Measurements from ENCODE around the gene CTSZ.
"Not testable (repeated sequence)": the region's sequence is repeated elsewhere in the genome, so short reads cannot be mapped to it uniquely, and the experiment has no call there.

CTSZ gene

GRCh38 chr20:58978351-58979190 lies 28.5 kb downstream of the CTSZ start:
- DNase-seq (ENCODE audit: low read depth): no peak

- no peak for DNase-seq (ENCODE audit: low read depth)
Measured at GRCh38 chr20:58976061-58976730, 30.9 kb downstream of the CTSZ start.

- no peak for DNase-seq (ENCODE audit: low read depth)
Measured at GRCh38 chr20:58975353-58975752, 31.7 kb downstream of the CTSZ start.

- DNase-seq (ENCODE audit: low read depth): no peak
Measured at GRCh38 chr20:58973866-58974265, 33.2 kb downstream of the CTSZ start.

- no peak for DNase-seq (ENCODE audit: low read depth)
Measured at GRCh38 chr20:58973179-58973578, 33.9 kb downstream of the CTSZ start.

- DNase-seq (ENCODE audit: low read depth): no peak
Measured at GRCh38 chr20:58971429-58971828, 35.6 kb downstream of the CTSZ start.

- DNase-seq (ENCODE audit: low read depth): no peak
Measured at GRCh38 chr20:58970146-58970545, 36.9 kb downstream of the CTSZ start.

- no peak for DNase-seq (ENCODE audit: low read depth)
Measured at GRCh38 chr20:58969439-58969838, 37.6 kb downstream of the CTSZ start.

GRCh38 chr20:58967652-58968429 lies 39.2 kb downstream of the CTSZ start:
- DNase-seq (ENCODE audit: low read depth): no peak

GRCh38 chr20:58965270-58966064 lies 41.6 kb downstream of the CTSZ start:
- no peak for DNase-seq (ENCODE audit: low read depth)

GRCh38 chr20:58963922-58964321 lies 43.1 kb downstream of the CTSZ start:
- not testable (repeated sequence) for DNase-seq (ENCODE audit: low read depth)

- no peak for DNase-seq (ENCODE audit: low read depth)
Measured at GRCh38 chr20:58963060-58963584, 43.9 kb downstream of the CTSZ start.

GRCh38 chr20:58959652-58960051 lies 47.4 kb downstream of the CTSZ start:
- no peak for DNase-seq (ENCODE audit: low read depth)

GRCh38 chr20:58956078-58956477 lies 51.0 kb downstream of the CTSZ start:
- no peak for DNase-seq (ENCODE audit: low read depth)

- DNase-seq (ENCODE audit: low read depth): no peak
Measured at GRCh38 chr20:58953050-58953449, 54.0 kb downstream of the CTSZ start.

- no peak for DNase-seq (ENCODE audit: low read depth)
Measured at GRCh38 chr20:58950603-58951002, 56.5 kb downstream of the CTSZ start.

- DNase-seq (ENCODE audit: low read depth): not testable (repeated sequence)
Measured at GRCh38 chr20:58947797-58948388, 59.2 kb downstream of the CTSZ start.

- no peak for DNase-seq (ENCODE audit: low read depth)
Measured at GRCh38 chr20:58945965-58946631, 61.0 kb downstream of the CTSZ start.
